HT-29 (cell line): Measurements from ENCODE around the gene ACP4. TPM values are rescaled to one million over a fixed set of nuclear protein-coding genes. Genes with fewer than 3 reads are reported as not detected.

Experiments
- DNase-seq: peaks from one replicate; pipeline ENCODE4 v3.0.0-alpha.2; 2015; ENCODE audit warnings: low spot score
- small RNA-seq: library from RNA; depleted of rRNA; stranded (forward); fragments of <200 nt; gene quantifications from one replicate; pipeline ENCODE3, GENCODE V24; 2014
- total RNA-seq: library from RNA; depleted of rRNA; stranded (reverse); fragments of >200 nt; shearing (Covaris generic); gene quantifications from 2 replicates; pipeline ENCODE4 v1.2.3, GENCODE V29; 2014; rRNA removed

ACP4 gene
- total RNA-seq, 1 experiment from 2014 or later, result not detected

GRCh38 chr19:50843701-50844221, 53.5 kb downstream of the ACP4 start:
- DNase-seq, result no peak

- no peak for DNase-seq
Measured at GRCh38 chr19:50844296-50844935, 54.2 kb downstream of the ACP4 start.

Small RNAs within 50 kb of the gene (small RNA-seq; reads per million reads assigned to genes)
- gene SNORD88A (403 reads per million, percentile 99 among the genes with 10 or more reads in this experiment), gene SNORD88B (not detected), gene SNORD88C (not detected)

Other genes with a start within 250 kb of the ACP4 start
- not detected in 2 replicates for gene LRRC4B, start 222.0 kb upstream of the ACP4 start, total RNA-seq
- gene SYT3, start 150.5 kb upstream of the ACP4 start, total RNA-seq, result not detected in 2 replicates
- not detected in 2 replicates for gene C19orf81, start 141.0 kb upstream of the ACP4 start, total RNA-seq
- not detected in 2 replicates for gene SHANK1, start 70.6 kb upstream of the ACP4 start, total RNA-seq
- gene CLEC11A, start 67.1 kb upstream of the ACP4 start, total RNA-seq, result 3.5 and 4.0 TPM in 2 replicates
- not detected in 2 replicates for gene GPR32, start 20.0 kb upstream of the ACP4 start, total RNA-seq
- 3.4 and 4.6 TPM in 2 replicates for gene KLK1, start 33.4 kb downstream of the ACP4 start, total RNA-seq
- not detected in 2 replicates for gene KLK15, start 43.2 kb downstream of the ACP4 start, total RNA-seq
- gene KLK3, start 64.5 kb downstream of the ACP4 start, total RNA-seq, result not detected in 2 replicates
- gene KLK2, start 83.0 kb downstream of the ACP4 start, total RNA-seq, result not detected in 2 replicates
- 0.38 TPM in 1 of 2 replicates, not detected in the other for gene KLK4, start 121.0 kb downstream of the ACP4 start, total RNA-seq
- 0.08 and 0.13 TPM in 2 replicates for gene KLK5, start 162.6 kb downstream of the ACP4 start, total RNA-seq
- gene KLK6, start 179.2 kb downstream of the ACP4 start, total RNA-seq, result 352 and 367 TPM in 2 replicates
- 0.13 and 0.31 TPM in 2 replicates for gene KLK7, start 193.5 kb downstream of the ACP4 start, total RNA-seq
- gene KLK8, start 211.2 kb downstream of the ACP4 start, total RNA-seq, result 4.2 and 8.7 TPM in 2 replicates
- 154 and 171 TPM in 2 replicates for gene KLK10, start 229.3 kb downstream of the ACP4 start, total RNA-seq
- 128 and 138 TPM in 2 replicates for gene KLK11, start 236.2 kb downstream of the ACP4 start, total RNA-seq
- 7.3 and 9.1 TPM in 2 replicates for gene KLK12, start 244.6 kb downstream of the ACP4 start, total RNA-seq